Measurements from ENCODE around the gene RGS3. TPM values are rescaled to one million over a fixed set of nuclear protein-coding genes. Genes with fewer than 3 reads are reported as not detected.

Gene RGS3
- polyA plus RNA-seq, 1 of the 3 experiments (the other 2 are of a cell fraction): 50.6 TPM

GRCh38 chr9:113468716-113469448 is 5.4 kb downstream of the RGS3 start (continued):
- TF ChIP-seq CTCF (IDR thresholded peaks at IDR 0.05) (no peak), JUND (IDR thresholded peaks at IDR 0.05) (no peak), TEAD4 (IDR thresholded peaks at IDR 0.05; ENCODE audit: borderline replicate concordance, insufficient read depth) (no peak), POLR2AphosphoS5 (IDR thresholded peaks at IDR 0.05; ENCODE audit: low read depth, low read length) (no peak), FOXM1 (IDR thresholded peaks at IDR 0.05; ENCODE audit: low read depth) (no peak), EZH2phosphoT487 (IDR thresholded peaks at IDR 0.05; ENCODE audit: borderline replicate concordance, low read depth) (no peak), TCF12 (IDR thresholded peaks at IDR 0.05) (peak; percentile 5; the same call in 1 of the 2 replicates), NRF1 (IDR thresholded peaks at IDR 0.05; ENCODE audit: low read depth, low read length) (no peak), FOSL2 (IDR thresholded peaks at IDR 0.05; ENCODE audit: borderline replicate concordance, low read depth) (no peak), USF2 (IDR thresholded peaks at IDR 0.05; ENCODE audit: borderline replicate concordance, low read depth, low read length) (no peak; the same call in 1 of the 2 replicates)

- no peaks in the 10 kb centered on the region for H3K79me2 ChIP-seq (ENCODE audit: insufficient read depth)
- H3K4me2 ChIP-seq: no peak overlapping the region
- no peaks in the 10 kb centered on the region for H4K20me1 ChIP-seq (ENCODE audit: insufficient read depth)
- no peak for DNase-seq
- ChIA-PET CTCF (interaction anchor here (0.7 to 1.7 kb wide), 4 partner anchors 24 to 120 kb away, joined by 3 to 6 read pairs (median 4); no protein-coding TSS in a partner anchor), POLR2A (no interaction called here)
- no peaks in the 10 kb centered on the region for H3K9me2 ChIP-seq
- H3F3A ChIP-seq (replicated peaks; ENCODE audit: insufficient read depth): no peaks in the 10 kb centered on the region
- no peak overlapping the region for H3K9ac ChIP-seq
- H3K27ac ChIP-seq (ENCODE audit: low read depth in 2 of 2, low read length in 1 of 2): no peak overlapping the region
- H2AFZ ChIP-seq (ENCODE audit: low read depth): no peak overlapping the region
- WGBS (ENCODE audit: low lambda C conversion rate): 52% methylated on average over 1 of the region's 1 CpG
- peaks cover 0 to 27% of the 10 kb centered on the region in 2 experiments; a peak in 2 of 4 replicates for H3K4me1 ChIP-seq (ENCODE audit: control insufficient read depth in 1 of 2, insufficient read depth in 2 of 2, low read depth in 1 of 2, low read length in 1 of 2)
- H3K27me3 ChIP-seq (ENCODE audit: insufficient read depth): no peaks in the 10 kb centered on the region
- no peak overlapping the region for H3K4me3 ChIP-seq (ENCODE audit: low read depth in 2 of 2, low read length in 1 of 2)
- no peaks in the 10 kb centered on the region for H3K36me3 ChIP-seq (replicated peaks in 1 of 2; ENCODE audit: control insufficient read depth in 1 of 2, insufficient read depth in 2 of 2, low read length in 1 of 2)
- peaks cover 5% of the 10 kb centered on the region; the same call in 1 of the 2 replicates for H3K9me3 ChIP-seq
- TF ChIP-seq GATA2 (CRISPR knock-in tag; IDR thresholded peaks at IDR 0.05): no peak
- TF ChIP-seq ELF1 (IDR thresholded peaks at IDR 0.05): no peak
- no peak for TF ChIP-seq TCF12 (IDR thresholded peaks at IDR 0.05)
- TF ChIP-seq PBX3 (IDR thresholded peaks at IDR 0.05): no peak
- no peak for TF ChIP-seq FOXJ3 (CRISPR knock-in tag; IDR thresholded peaks at IDR 0.05)
- no peak for TF ChIP-seq EP300 (IDR thresholded peaks at IDR 0.05; ENCODE audit: borderline replicate concordance in 1 of 2, low read depth in 1 of 2, low read length in 1 of 2)
- no peak for TF ChIP-seq GABPA (IDR thresholded peaks at IDR 0.05; ENCODE audit: low read depth)
- TF ChIP-seq POLR2AphosphoS5 (IDR thresholded peaks at IDR 0.05; ENCODE audit: low read depth, low read length): no peak
- TF ChIP-seq USF1 (IDR thresholded peaks at IDR 0.05; ENCODE audit: borderline replicate concordance, low read depth): no peak
- no peak for TF ChIP-seq ZBTB33 (IDR thresholded peaks at IDR 0.05; ENCODE audit: borderline replicate concordance, low read depth)
- TF ChIP-seq CHD2 (IDR thresholded peaks at IDR 0.05; ENCODE audit: low read length, partially characterized antibody): no peak
- no peak for TF ChIP-seq EZH2phosphoT487 (IDR thresholded peaks at IDR 0.05; ENCODE audit: borderline replicate concordance, low read depth)
- TF ChIP-seq TAF1 (IDR thresholded peaks at IDR 0.05; ENCODE audit: borderline replicate concordance, low read depth, low read length): no peak
- TF ChIP-seq CTCF (IDR thresholded peaks at IDR 0.05): no peak
- no peak for TF ChIP-seq JUND (IDR thresholded peaks at IDR 0.05)
- TF ChIP-seq NFIC (IDR thresholded peaks at IDR 0.05; ENCODE audit: borderline replicate concordance): no peak
- no peak for TF ChIP-seq MEF2A (IDR thresholded peaks at IDR 0.05; ENCODE audit: borderline replicate concordance, low read depth)
These were observed 7.6 kb downstream of the RGS3 start for GRCh38 chr9:113471143-113471542.
